Esophagus mucosa (tissue), 1 donor: ENCODE measurements around the gene GABBR1. TPM values are rescaled to one million over a fixed set of nuclear protein-coding genes. Genes with fewer than 3 reads are reported as not detected.
A peak's percentile ranks its signal among the peaks of the same experiment; 100 is the strongest.
"Not testable (repeated sequence)": the region's sequence is repeated elsewhere in the genome, so short reads cannot be mapped to it uniquely, and the experiment has no call there.

ENCODE experiments used
- ATAC-seq: fragments of 200-7000 bp; cut with Tn5 transposase; one replicate; pipeline ENCODE4 v1.9.1; 2020
- total RNA-seq: library from RNA; stranded (reverse); gene quantifications from one replicate; pipeline ENCODE4 v1.2.4, GENCODE V29; 2023
- donor health status: DM: yes; HTN: yes; CAD: no.

Gene GABBR1
- total RNA-seq: 7.7 TPM

- ATAC-seq: peak; percentile 94
Measured at GRCh38 chr6:29632789-29633533, at the start of gene GABBR1. Gene GABBR1 (minus strand): TSS chr6:29633183. CDS start chr6:29632385, 798 bp downstream.

- ATAC-seq: no peak
Measured at GRCh38 chr6:29681811-29682210, 48.8 kb upstream of the GABBR1 start.

DNA sequence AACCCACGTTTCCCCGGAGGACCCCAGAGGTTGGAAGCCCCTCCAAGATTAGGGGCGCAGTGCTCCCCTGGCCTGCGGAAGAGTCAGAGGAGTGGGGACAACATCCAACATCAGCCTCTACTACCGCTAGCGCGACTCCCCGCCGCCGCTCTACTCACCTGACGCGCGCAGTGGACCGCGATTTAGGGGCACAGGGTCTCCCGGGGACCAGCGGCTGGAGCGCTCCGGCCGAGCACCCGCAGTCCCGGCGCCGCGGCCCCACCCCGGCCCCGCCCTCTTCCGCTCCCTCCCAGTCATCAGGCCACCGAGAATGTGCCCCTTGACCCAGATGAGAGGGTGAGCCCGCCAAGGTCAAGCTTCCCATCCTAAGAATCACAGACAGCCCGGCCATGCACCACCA is 47.9 kb upstream of the GABBR1 start, which contains the start of gene ZFP57:
Gene ZFP57, minus strand, starts transcription at position 249 of the 400 bp plus-strand sequence. CDS start 4,149 bp downstream, outside the sequence.
- no peak for ATAC-seq

- ATAC-seq: no peak
Measured at GRCh38 chr6:29680416-29680815, 47.4 kb upstream of the GABBR1 start.

GRCh38 chr6:29679962-29680361 is 47.0 kb upstream of the GABBR1 start:
- ATAC-seq: peak; percentile 81

- peak; percentile 87 for ATAC-seq
Measured at GRCh38 chr6:29678114-29678513, 45.1 kb upstream of the GABBR1 start.

- ATAC-seq: peak; percentile 21
Measured at GRCh38 chr6:29676981-29677601, 44.1 kb upstream of the GABBR1 start.

GRCh38 chr6:29675561-29675960 is 42.6 kb upstream of the GABBR1 start:
- ATAC-seq: no peak

DNA sequence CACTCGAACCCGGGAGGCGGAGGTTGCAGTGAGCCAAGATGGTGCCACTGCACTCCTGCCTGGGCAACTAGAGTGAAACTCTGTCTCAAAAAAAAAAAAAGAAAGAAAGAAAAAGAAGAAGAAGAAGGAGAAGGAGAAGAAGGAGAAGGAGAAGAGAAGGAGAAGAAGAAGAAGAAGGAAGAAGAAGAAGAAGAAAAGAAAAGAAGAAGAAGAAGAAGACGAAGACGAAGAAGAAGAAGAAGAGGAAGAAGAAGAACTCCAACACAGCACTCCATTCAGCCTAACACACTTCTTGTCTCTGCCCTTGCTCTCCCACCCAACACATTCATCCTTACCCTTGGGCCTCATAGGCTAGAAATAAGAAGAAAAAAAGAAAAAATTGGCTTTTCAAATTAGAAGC is 41.0 kb upstream of the GABBR1 start:
- ATAC-seq: no peak

- no peak for ATAC-seq
Measured at GRCh38 chr6:29673161-29673560, 40.2 kb upstream of the GABBR1 start.

- ATAC-seq: not testable (repeated sequence)
Measured at GRCh38 chr6:29672116-29672515, 39.1 kb upstream of the GABBR1 start.

DNA sequence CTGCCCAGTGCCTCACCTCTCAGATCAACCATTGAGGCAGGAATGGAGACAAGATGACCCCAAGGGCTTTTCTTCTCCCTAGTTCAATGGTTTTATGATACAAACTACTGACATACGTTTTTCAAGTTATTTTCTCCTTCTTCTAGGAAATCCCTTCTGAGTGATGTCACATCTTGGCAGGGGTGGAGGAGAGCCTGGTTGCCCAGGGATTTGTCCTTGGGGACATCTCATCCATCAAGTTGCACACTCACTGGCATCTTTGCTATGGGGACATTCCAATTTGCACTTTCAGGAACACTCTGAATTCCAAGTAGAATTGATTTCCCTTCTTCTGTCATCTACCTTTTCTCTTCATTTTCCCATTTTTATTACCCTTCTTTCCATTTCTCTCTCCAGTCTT is 38.0 kb upstream of the GABBR1 start:
- ATAC-seq: no peak

GRCh38 chr6:29667158-29667557 is 34.2 kb upstream of the GABBR1 start:
- ATAC-seq: no peak

- no peak for ATAC-seq
Measured at GRCh38 chr6:29666826-29667130, 33.8 kb upstream of the GABBR1 start.

GRCh38 chr6:29665942-29666825 is 33.2 kb upstream of the GABBR1 start:
- no peak for ATAC-seq

GRCh38 chr6:29663300-29664042 is 30.5 kb upstream of the GABBR1 start:
- ATAC-seq: no peak

DNA sequence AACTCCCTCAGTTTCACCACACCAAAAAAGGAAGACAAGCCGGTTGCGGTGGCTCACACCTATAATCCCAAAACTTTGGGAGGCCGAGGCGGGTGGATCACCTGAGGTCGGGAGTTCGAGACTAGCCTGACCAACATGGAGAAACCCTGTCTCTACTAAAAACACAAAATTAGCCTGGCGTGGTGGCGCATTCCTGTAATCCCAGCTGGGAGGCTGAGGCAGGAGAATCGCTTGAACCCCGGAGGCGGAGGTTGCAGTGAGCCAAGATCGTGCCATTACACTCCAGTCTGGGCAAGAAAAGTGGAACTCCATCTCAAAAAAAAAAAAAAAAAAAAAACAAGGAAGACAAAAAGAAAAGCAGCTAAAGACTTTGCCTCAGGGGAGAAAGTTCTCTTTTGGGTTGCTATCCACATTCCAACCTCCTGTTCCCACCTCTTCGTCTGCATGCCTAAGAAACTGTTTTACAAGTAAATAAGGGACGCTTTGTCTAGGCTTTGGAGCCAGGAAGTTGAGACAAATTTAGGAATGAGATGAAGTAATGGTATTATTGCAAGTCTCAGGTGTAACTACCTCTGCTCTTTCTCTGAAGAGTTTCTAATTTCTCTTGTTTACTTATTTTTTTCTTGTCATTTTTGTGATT is 28.6 kb upstream of the GABBR1 start:
- ATAC-seq: not testable (repeated sequence)

- ATAC-seq: no peak
Measured at GRCh38 chr6:29661071-29661470, 28.1 kb upstream of the GABBR1 start.

- no peak for ATAC-seq
Measured at GRCh38 chr6:29656798-29657197, 23.8 kb upstream of the GABBR1 start, which contains the start of gene MOG. Gene MOG (plus strand): TSS chr6:29657092. CDS start chr6:29657210, 118 bp downstream.

GRCh38 chr6:29656157-29656556 is 23.2 kb upstream of the GABBR1 start:
- no peak for ATAC-seq

GRCh38 chr6:29655658-29656057 is 22.7 kb upstream of the GABBR1 start:
- no peak for ATAC-seq

GRCh38 chr6:29653452-29654038 is 20.6 kb upstream of the GABBR1 start:
- no peak for ATAC-seq
